GM21528 (cell line): Measurements from ENCODE around the gene NDOR1.
"Not testable (repeated sequence)": the region's sequence is repeated elsewhere in the genome, so short reads cannot be mapped to it uniquely, and the experiment has no call there.

ENCODE experiments used
- ATAC-seq: cut with Tn5 transposase; IDR thresholded peaks from one replicate; pipeline ENCODE4 v1.9.1; 2021; ENCODE audit warnings: mild to moderate bottlenecking, moderate library complexity; ENCODE audit not compliant: unreplicated experiment, low FRiP score

The NDOR1 gene

DNA sequence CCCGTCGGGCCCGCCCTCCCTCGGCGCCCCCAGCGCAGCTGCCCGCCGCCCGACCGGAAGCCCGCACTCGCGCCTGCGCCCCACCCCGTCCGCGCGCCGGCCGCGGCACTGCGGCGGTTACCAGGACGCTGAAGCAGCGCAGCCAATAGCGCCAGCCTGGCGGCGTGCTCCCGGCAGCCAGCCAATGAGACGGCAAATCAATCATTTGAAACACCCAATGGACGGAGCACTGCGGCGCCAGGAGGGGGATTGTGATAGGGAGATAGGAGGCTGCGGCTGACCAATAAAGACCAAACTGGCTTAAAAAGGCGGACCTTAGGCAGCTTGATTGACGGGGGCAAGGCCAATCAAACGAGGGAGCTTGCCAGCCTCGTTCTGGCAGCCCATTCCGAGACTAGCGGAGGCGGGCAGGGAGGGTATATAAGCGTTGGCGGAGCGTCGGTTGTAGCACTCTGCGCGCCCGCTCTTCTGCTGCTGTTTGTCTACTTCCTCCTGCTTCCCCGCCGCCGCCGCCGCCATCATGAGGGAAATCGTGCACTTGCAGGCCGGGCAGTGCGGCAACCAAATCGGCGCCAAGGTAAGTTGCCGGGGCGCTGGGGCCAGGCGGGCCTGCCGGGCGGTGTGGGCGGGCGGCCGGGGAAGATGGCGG is 35.5 kb downstream of the NDOR1 start, which contains the start of gene TUBB4B:
Gene TUBB4B, plus strand, starts transcription at position 447 of the 649 bp plus-strand sequence. Its CDS starts 74 bp downstream, at position 521.
- peak; percentile 75 for ATAC-seq

- ATAC-seq: no peak
These were observed 36.2 kb downstream of the NDOR1 start for GRCh38 chr9:137241490-137242268.

DNA sequence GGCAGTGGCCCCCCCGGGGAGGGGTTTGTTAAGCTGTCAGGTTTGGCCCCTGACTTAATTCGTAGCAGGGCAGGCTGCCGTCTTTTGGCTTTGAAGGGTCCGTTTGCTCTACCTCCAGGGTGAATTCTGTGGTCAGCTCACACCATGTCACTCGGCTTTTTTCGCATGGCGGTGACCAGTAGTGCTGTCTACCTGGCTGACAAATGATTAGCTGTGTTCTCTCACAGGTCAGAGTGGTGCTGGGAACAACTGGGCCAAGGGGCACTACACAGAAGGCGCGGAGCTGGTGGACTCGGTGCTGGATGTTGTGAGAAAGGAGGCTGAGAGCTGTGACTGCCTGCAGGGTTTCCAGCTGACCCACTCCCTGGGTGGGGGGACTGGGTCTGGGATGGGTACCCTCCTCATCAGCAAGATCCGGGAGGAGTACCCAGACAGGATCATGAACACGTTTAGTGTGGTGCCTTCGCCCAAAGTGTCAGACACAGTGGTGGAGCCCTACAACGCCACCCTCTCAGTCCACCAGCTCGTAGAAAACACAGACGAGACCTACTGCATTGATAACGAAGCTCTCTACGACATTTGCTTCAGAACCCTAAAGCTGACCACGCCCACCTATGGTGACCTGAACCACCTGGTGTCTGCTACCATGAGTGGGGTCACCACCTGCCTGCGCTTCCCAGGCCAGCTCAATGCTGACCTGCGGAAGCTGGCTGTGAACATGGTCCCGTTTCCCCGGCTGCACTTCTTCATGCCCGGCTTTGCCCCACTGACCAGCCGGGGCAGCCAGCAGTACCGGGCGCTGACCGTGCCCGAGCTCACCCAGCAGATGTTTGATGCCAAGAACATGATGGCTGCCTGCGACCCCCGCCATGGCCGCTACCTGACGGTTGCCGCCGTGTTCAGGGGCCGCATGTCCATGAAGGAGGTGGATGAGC is 37.0 kb downstream of the NDOR1 start:
- ATAC-seq: no peak

GRCh38 chr9:137243266-137243625 is 37.7 kb downstream of the NDOR1 start:
- not testable (repeated sequence) for ATAC-seq

DNA sequence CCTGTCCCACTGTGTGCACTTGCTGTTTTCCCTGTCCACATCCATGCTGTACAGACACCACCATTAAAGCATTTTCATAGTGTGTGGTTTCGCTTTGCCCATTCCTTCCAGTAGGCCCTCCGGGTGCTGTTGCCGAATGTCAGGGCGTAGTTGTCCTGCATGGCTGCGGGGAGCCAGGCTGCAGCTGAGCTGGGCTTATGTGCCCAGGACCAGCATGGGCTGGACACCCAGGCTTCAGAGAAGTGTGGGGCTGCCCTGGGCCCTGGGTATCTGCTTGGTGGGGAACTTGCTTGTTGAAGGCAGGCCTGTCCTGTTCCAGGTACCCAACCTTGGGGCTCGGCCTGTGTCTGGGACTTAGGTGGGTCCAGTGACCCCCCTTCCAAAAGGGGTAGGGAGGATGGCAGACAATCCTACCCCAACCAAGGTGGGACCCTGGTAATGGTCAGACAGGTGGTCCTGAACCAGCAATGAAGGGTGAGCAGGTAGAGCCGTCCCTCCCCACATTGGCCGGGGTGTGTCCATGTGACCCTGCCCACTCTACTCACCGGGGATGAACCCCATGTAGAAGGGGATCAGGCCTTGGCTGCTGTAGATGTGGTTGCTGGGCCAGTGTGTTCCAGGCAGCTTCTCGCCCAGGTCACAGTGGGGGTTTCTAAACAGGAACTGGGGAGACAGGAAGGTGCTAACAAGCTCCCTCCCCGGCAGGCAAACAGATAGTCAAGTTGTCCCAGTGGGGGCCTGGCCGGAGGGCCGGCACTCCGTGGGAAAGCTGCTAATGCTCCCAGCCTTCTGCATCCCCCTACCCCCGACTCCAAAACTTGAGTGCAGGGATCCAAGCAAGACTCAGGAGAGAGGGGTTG is 38.4 kb downstream of the NDOR1 start:
- ATAC-seq: no peak

DNA sequence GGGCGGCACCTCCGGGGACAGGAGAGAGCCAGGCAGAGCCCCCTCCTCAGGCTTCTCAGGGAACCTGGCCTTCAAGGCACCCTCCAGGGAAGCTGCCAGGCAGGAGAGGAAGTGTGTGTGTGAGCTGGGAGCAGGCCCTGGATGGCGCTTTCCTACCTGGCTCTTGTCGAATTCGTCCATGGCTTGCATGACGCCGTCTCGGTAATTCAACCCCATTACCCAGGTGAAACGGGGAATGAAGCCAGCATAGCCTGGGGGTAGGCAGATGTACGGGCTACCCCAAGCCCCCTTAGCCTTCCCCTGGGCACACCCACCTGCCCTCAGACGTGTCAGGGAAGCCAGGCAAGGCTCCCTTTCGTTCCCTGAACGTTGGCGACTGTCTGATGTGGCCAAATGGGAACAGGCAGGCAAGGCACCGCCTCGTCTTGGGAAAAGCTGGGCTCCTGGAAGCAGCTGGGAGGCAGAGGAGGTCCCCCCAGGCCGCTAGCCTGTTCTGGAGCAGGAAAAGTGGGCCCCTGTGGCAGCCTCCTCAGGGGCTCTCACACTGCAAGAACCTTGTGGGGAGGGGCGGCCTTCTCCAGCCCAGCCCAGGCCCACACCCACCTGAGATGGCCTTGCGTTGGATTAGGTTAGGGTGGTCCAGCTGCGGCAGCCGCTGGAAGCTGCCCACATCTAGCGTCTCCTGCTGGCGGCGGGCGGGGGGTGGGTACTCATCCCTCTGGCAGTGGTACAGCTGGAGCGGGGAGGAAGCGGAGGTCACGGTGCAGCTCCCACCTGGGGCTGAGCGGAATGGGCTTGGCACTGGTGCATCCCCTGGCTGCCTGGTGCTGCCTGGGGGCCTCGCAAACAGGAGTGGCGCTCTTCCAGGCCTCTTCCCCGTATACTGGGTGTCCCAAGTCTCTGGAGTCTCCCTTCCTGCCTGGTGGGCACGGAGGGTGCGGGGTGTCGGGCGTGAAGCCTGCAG is 39.3 kb downstream of the NDOR1 start:
- no peak for ATAC-seq

- no peak for ATAC-seq
These were observed 40.2 kb downstream of the NDOR1 start for GRCh38 chr9:137245450-137246421.

DNA sequence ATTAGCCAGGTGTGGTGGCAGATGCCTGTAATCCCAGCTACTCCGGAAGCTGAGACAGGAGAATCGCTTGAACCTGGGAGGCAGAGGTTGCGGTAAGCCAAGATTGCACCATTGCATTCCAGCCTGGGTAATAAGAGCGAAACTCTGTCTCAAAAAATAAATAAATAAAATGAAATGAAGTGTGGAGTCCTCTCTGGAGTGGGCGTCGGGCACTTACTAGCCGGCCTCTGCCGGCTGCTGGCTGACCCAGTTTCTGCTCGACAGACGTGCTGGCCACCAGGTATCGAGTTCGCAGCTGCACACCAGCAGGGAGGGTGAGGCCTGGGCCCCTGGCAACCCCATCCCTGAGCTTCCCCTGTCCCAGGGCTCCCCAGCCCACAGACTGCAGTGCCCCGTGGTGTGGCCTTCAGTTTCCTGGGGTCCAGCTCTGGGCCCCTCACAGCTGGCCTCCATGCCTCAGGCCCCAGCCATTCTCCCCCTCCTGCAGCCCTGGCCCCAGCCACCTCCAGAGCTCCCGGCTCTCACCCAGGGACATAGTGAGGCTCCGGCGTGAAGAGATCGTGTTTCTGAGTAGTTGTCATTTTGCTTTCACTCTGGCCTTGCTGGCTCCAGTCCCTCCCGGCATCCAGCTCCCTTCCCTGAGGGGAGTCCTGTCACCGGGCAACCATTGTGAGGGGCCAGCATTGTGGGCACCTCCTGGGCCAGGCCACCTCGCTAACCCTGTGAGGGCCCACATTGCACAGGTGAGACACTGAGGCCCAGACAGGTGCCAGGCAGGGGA is 41.8 kb downstream of the NDOR1 start:
- ATAC-seq: no peak

- no peak for ATAC-seq
These were observed 42.3 kb downstream of the NDOR1 start for GRCh38 chr9:137247916-137248175.

- no peak for ATAC-seq
These were observed 45.1 kb downstream of the NDOR1 start for GRCh38 chr9:137250329-137251193.

- ATAC-seq: no peak
These were observed 45.6 kb downstream of the NDOR1 start, which contains the start of gene STPG3 for GRCh38 chr9:137251194-137251461. Gene STPG3, plus strand, starts transcription at chr9:137251286. Its CDS starts 1 bp downstream, at chr9:137251287.

GRCh38 chr9:137251490-137252268 is 46.2 kb downstream of the NDOR1 start:
- ATAC-seq: no peak

DNA sequence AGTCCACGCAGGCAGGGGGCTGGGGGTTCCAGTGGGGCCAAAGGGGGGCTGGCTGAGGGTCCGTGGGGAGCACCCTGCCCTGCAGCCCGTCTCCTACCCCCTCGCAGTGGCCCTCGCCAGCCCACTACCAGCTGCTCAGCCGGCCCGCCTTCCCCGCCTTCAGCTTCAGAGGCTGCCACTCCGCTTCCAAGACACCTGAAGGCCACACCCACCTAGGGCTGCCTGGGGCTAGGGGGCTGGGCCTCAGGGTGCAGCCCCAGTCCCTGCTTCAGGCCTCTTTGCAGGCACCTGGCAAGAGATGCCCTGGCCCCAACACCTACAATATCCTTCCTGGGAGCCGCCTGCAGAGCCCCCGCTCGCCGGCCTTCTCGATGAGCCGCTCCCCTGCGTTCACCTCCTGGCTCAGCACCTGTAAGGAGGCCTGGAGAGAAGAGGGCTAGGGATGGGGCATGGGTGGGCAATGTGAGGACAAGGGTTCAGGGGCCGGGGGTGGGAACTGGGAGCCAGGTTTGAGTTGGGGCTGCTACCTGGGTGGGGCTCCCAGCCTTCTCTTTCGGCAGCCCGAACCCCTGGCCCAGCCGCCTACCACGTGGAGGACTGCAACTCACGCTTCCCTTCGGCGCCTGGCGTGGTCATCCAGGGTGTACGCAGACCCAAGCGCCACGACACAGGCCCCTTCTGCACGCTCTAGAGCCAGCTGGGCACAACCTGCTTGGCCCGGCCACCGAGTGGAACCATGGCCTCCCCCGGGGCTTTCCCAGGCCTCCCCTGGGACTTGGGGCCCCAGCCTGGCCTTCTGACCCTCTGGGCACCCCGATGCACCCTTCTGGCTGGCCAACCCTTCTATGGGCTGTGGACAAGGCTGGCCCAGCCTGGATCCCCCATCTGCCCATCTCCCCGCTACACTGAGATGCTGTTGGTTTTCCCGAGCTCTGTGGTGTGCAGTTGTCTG is 47.3 kb downstream of the NDOR1 start:
- ATAC-seq: no peak

GRCh38 chr9:137253717-137254623 is 48.5 kb downstream of the NDOR1 start:
- no peak for ATAC-seq
